ENCODE results near the gene ATG9B.

GRCh38 chr7:151012031-151012692, 12.1 kb downstream of the ATG9B start:
- TF ChIP-seq POLR2AphosphoS5 (IDR thresholded peaks at IDR 0.05; ENCODE audit: low read depth, low read length) (no peak), POLR2A (IDR thresholded peaks at IDR 0.05; ENCODE audit: low read depth, low read length) (no peak), TAF1 (IDR thresholded peaks at IDR 0.05; ENCODE audit: low read depth, low read length) (no peak), POU2F2 (IDR thresholded peaks at IDR 0.05; ENCODE audit: low read depth, low read length) (no peak)
